Measurements from ENCODE around the gene MAML3.

DNA sequence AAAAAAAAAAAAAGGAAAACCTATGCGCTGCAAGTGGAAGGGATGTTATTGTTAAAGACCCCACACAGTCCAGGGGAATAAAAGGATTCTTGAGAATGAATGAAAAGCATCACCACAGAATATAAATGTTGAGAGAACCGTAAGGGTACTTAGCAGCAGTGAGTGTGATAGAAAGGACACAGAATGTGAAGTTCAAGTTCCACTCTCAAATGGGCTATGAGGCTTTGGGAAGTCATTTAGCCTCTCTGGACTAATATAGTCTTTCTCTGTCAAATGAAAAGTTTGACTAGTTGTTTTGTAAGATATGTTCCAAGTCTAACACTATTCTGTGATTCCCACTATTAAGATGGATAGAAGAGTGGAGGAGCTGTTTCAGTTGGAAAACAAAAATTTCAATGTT is 35.8 kb upstream of the MAML3 start:
- TF ChIP-seq POLR2A (IDR thresholded peaks at IDR 0.05) (no peak), CTCF (IDR thresholded peaks at IDR 0.05) (no peak)

Data from lower leg skin (tissue), 3 donors.